Activated CD4-positive, CD25-positive, alpha-beta regulatory T cell treated with anti-CD3 and anti-CD28 coated beads, Interleukin-2, amount 50 U/mL, for 24 hours (primary cell): Measurements from ENCODE around the gene STAT3.
"Not testable (repeated sequence)": the region's sequence is repeated elsewhere in the genome, so short reads cannot be mapped to it uniquely, and the experiment has no call there.

Source experiments
- ATAC-seq, 2 donors: fragments of 150-1000 bp; cut with Tn5 transposase; one replicate each; pipeline ENCODE4 v1.10.0; 2021; ENCODE audit warnings: mild to moderate bottlenecking in 1 of 2, moderate library complexity in 1 of 2

STAT3 gene

GRCh38 chr17:42380935-42381334 lies 7.3 kb downstream of the STAT3 start:
- no peak for ATAC-seq

- peak; percentile 65 to 73 for ATAC-seq
Measured at GRCh38 chr17:42378959-42379594, 9.2 kb downstream of the STAT3 start.

- ATAC-seq: peak in 1 of 2 donors; percentile 8
Measured at GRCh38 chr17:42378359-42378958, 9.8 kb downstream of the STAT3 start.

GRCh38 chr17:42373896-42374295 lies 14.3 kb downstream of the STAT3 start:
- peak; percentile 48 for ATAC-seq

- no peak for ATAC-seq
Measured at GRCh38 chr17:42372142-42372541, 16.1 kb downstream of the STAT3 start.

- not testable (repeated sequence) for ATAC-seq
Measured at GRCh38 chr17:42368797-42369561, 19.3 kb downstream of the STAT3 start.

- ATAC-seq: not testable (repeated sequence)
Measured at GRCh38 chr17:42368310-42368709, 19.9 kb downstream of the STAT3 start.

- ATAC-seq: not testable (repeated sequence)
Measured at GRCh38 chr17:42366176-42367023, 21.8 kb downstream of the STAT3 start.

GRCh38 chr17:42365136-42365535 lies 23.1 kb downstream of the STAT3 start:
- peak; percentile 40 to 49 for ATAC-seq

- ATAC-seq: peak in 1 of 2 donors; percentile 28
Measured at GRCh38 chr17:42363767-42364585, 24.3 kb downstream of the STAT3 start.

- no peak for ATAC-seq
Measured at GRCh38 chr17:42363231-42363630, 25.0 kb downstream of the STAT3 start.

GRCh38 chr17:42362245-42362961 lies 25.8 kb downstream of the STAT3 start:
- ATAC-seq: peak; percentile 19 to 30

GRCh38 chr17:42361781-42362186 lies 26.5 kb downstream of the STAT3 start:
- ATAC-seq: peak; percentile 95 to 96

- ATAC-seq: not testable (repeated sequence)
Measured at GRCh38 chr17:42360388-42360787, 27.9 kb downstream of the STAT3 start.

GRCh38 chr17:42359133-42359532 lies 29.1 kb downstream of the STAT3 start:
- ATAC-seq: no peak

GRCh38 chr17:42358434-42358833 lies 29.8 kb downstream of the STAT3 start:
- no peak for ATAC-seq

- ATAC-seq: no peak
Measured at GRCh38 chr17:42354956-42355843, 33.0 kb downstream of the STAT3 start.

- ATAC-seq: no peak
Measured at GRCh38 chr17:42348104-42348503, 40.1 kb downstream of the STAT3 start.

GRCh38 chr17:42347606-42348005 lies 40.6 kb downstream of the STAT3 start:
- no peak for ATAC-seq

GRCh38 chr17:42347198-42347597 lies 41.0 kb downstream of the STAT3 start:
- ATAC-seq: no peak
